Measurements from ENCODE around the gene KIF1B. TPM values are rescaled to one million over a fixed set of nuclear protein-coding genes. Genes with fewer than 3 reads are reported as not detected.

The KIF1B gene
- total RNA-seq, 2 experiments from 2014 or later = 7.9 to 9.7 TPM

GRCh38 chr1:10353282-10353681, 142.9 kb downstream of the KIF1B start:
- DNase-seq (no peak), ATAC-seq (ENCODE audit: poor library complexity) (no peak)
- no peaks in the 10 kb centered on the region for H3K27me3 Mint-ChIP-seq
- Histone ChIP-seq H3K27me3 (ENCODE audit: control insufficient read depth in 1 of 2, insufficient read depth in 2 of 2, low read length in 2 of 2) (no peaks in the 10 kb centered on the region), H3K4me1 (ENCODE audit: insufficient read depth, low read length) (no peaks in the 10 kb centered on the region), H3K9me3 (ENCODE audit: control insufficient read depth in 1 of 2, insufficient read depth in 1 of 2, low read length in 2 of 2) (no peaks in the 10 kb centered on the region), H3K36me3 (ENCODE audit: insufficient read depth, low read length) (peaks cover 13% of the 10 kb centered on the region), H3K27ac (ENCODE audit: low read depth in 1 of 2, low read length in 2 of 2) (no peak overlapping the region), H3K4me3 (ENCODE audit: low read length) (no peak overlapping the region)
- H3K9me3 Mint-ChIP-seq = no peaks in the 10 kb centered on the region
- H3K4me3 Mint-ChIP-seq = no peak overlapping the region
- POLR2A ChIA-PET = no interaction called here
- peaks cover 17% of the 10 kb centered on the region for H3K36me3 Mint-ChIP-seq (ENCODE audit: low read depth)
- CTCF ChIA-PET = no interaction called here
- H3K27ac Mint-ChIP-seq = no peak overlapping the region
- H3K4me1 Mint-ChIP-seq (ENCODE audit: low read depth) = no peaks in the 10 kb centered on the region
- intact Hi-C loops (cut with DNase I, micrococcal nuclease) = no loop called here
- TF ChIP-seq CTCF (IDR thresholded peaks at IDR 0.05) = no peak

- ATAC-seq (ENCODE audit: poor library complexity) (no peak), DNase-seq (no peak)
- Mint-ChIP-seq H3K27me3 (no peaks in the 10 kb centered on the region), H3K27ac (no peak overlapping the region), H3K4me3 (no peak overlapping the region), H3K4me1 (ENCODE audit: low read depth) (no peaks in the 10 kb centered on the region), H3K36me3 (ENCODE audit: low read depth) (peaks cover 13% of the 10 kb centered on the region), H3K9me3 (no peaks in the 10 kb centered on the region)
- no peaks in the 10 kb centered on the region for H3K4me1 ChIP-seq (ENCODE audit: insufficient read depth, low read length)
- intact Hi-C loops (cut with DNase I, micrococcal nuclease) = no loop called here
- CTCF ChIA-PET = no interaction called here
- no peaks in the 10 kb centered on the region for H3K9me3 ChIP-seq (ENCODE audit: control insufficient read depth in 1 of 2, insufficient read depth in 1 of 2, low read length in 2 of 2)
- peaks cover 12% of the 10 kb centered on the region for H3K36me3 ChIP-seq (ENCODE audit: insufficient read depth, low read length)
- POLR2A ChIA-PET = no interaction called here
- TF ChIP-seq CTCF (IDR thresholded peaks at IDR 0.05) = no peak
- no peaks in the 10 kb centered on the region for H3K27me3 ChIP-seq (ENCODE audit: control insufficient read depth in 1 of 2, insufficient read depth in 2 of 2, low read length in 2 of 2)
- no peak overlapping the region for H3K4me3 ChIP-seq (ENCODE audit: low read length)
- H3K27ac ChIP-seq (ENCODE audit: low read depth in 1 of 2, low read length in 2 of 2) = no peak overlapping the region
Observed at GRCh38 chr1:10353693-10354092, 143.3 kb downstream of the KIF1B start.

- ATAC-seq (ENCODE audit: poor library complexity) = no peak
Observed at GRCh38 chr1:10360045-10360444, 149.7 kb downstream of the KIF1B start.

More at GRCh38 chr1:10360045-10360444, 149.7 kb downstream of the KIF1B start:
- no peaks in the 10 kb centered on the region for H3K4me1 Mint-ChIP-seq (ENCODE audit: low read depth)
- H3K9me3 ChIP-seq (ENCODE audit: control insufficient read depth in 1 of 2, insufficient read depth in 1 of 2, low read length in 2 of 2) = no peaks in the 10 kb centered on the region
- peaks cover 33% of the 10 kb centered on the region for H3K36me3 Mint-ChIP-seq (ENCODE audit: low read depth)
- TF ChIP-seq CTCF (IDR thresholded peaks at IDR 0.05) = no peak
- H3K27me3 Mint-ChIP-seq = no peaks in the 10 kb centered on the region
- no peaks in the 10 kb centered on the region for H3K4me1 ChIP-seq (ENCODE audit: insufficient read depth, low read length)
- no peaks in the 10 kb centered on the region for H3K27me3 ChIP-seq (ENCODE audit: control insufficient read depth in 1 of 2, insufficient read depth in 2 of 2, low read length in 2 of 2)
- H3K4me3 Mint-ChIP-seq = no peak overlapping the region
- no peak overlapping the region for H3K4me3 ChIP-seq (ENCODE audit: low read length)
- ChIA-PET CTCF (interaction anchor here (0.7 kb wide), 1 partner anchor 58 kb away, joined by 3 read pairs; no protein-coding TSS in a partner anchor), POLR2A (no interaction called here)
- no peak for DNase-seq
- no peak overlapping the region for H3K27ac Mint-ChIP-seq
- peaks cover 14% of the 10 kb centered on the region for H3K36me3 ChIP-seq (ENCODE audit: insufficient read depth, low read length)
- intact Hi-C loops (cut with DNase I, micrococcal nuclease) = no loop called here
- no peaks in the 10 kb centered on the region for H3K9me3 Mint-ChIP-seq
- no peak overlapping the region for H3K27ac ChIP-seq (ENCODE audit: low read depth in 1 of 2, low read length in 2 of 2)
